Urinary bladder (tissue), 4 donors: ENCODE measurements around the gene SPIN3. TPM values are rescaled to one million over a fixed set of nuclear protein-coding genes. Genes with fewer than 3 reads are reported as not detected.
"Not testable (repeated sequence)": the region's sequence is repeated elsewhere in the genome, so short reads cannot be mapped to it uniquely, and the experiment has no call there.

ENCODE experiments used
- DNase-seq: peaks from one replicate; pipeline ENCODE4 v3.0.0-alpha.2; 2015; ENCODE audit errors: extremely low spot score
- H3K27ac ChIP-seq: one replicate; pipeline ENCODE4 v1.5.1; 2013; ENCODE audit warnings: low read depth, mild to moderate bottlenecking, moderate library complexity
- H3K36me3 ChIP-seq: one replicate; pipeline ENCODE4 v1.6.1; 2013; ENCODE audit warnings: mild to moderate bottlenecking, moderate library complexity; ENCODE audit not compliant: insufficient read depth
- H3K4me1 ChIP-seq: one replicate; pipeline ENCODE4 v1.6.1; 2013; ENCODE audit warnings: mild to moderate bottlenecking, moderate library complexity; ENCODE audit not compliant: insufficient read depth
- H3K4me3 ChIP-seq: one replicate; pipeline ENCODE4 v1.5.1; 2013; ENCODE audit warnings: low read depth, low read length
- WGBS: extraction: QIAGEN DNeasy Blood & Tissue Kit; methylation state at CpG from one replicate; pipeline ENCODE4 v1.1.7; 2013; 5-methylcytosine and 5-hydroxymethylcytosine counted together
- polyA plus RNA-seq: library from polyadenylated mRNA; stranded (reverse); fragments of 200-250 nt; gene quantifications from one replicate; pipeline ENCODE4 v1.2.3, GENCODE V29; 2013
- total RNA-seq: library from RNA; depleted of rRNA; stranded (reverse); fragments of >200 nt; gene quantifications from one replicate; pipeline ENCODE4 v1.2.3, GENCODE V29; 2014
- donor health status: healthy with polysubstance abuse.
- donor health status: healthy.

SPIN3 gene
- total and polyA plus RNA-seq, 2 donors: 11.2 to 21.5 TPM

DNA sequence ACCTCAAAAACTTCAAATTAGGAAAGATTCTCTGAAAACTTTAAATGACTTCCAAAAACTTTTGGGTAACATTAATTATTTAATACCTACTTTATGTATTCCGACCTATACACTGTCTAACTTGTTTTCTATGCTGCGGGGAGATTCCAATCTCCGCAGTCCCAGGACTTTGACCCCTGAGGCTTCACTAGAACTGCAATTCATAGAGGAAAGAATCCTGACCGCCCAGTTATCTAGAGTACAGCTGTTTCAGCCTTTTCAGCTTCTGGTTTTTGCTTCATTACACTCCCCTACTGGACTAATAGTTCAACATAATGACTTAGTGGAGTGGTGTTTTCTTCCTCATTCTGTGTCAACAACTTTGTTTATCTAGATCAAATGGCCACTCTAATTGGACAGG, 50.1 kb downstream of the SPIN3 start:
- not testable (repeated sequence) for H3K27ac ChIP-seq, DNase-seq, H3K4me3 ChIP-seq, H3K4me1 ChIP-seq, H3K36me3 ChIP-seq
- WGBS: 93% methylated on average over 4 of the region's 4 CpGs

DNA sequence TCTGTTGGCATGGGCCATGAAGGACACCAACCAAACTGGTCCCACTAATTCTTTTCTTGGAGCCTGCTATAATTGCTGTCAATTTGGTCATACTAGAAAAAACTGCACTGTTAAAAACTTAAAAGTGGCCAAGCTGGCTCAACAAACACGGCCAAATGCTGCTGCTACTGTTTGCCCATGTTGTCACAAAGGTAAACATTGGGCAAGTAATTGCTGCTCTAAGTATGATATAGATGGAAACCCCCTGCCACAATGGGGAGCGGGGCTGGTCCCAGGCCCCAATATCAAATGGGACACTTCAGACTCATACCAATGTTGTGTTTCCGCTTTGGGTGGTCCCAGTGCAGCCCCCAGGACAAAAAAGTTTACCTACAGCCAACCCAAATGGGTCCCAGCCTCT, 52.1 kb downstream of the SPIN3 start:
- Histone ChIP-seq H3K36me3 (no peaks in the 10 kb centered on the region), H3K4me3 (no peak overlapping the region), H3K27ac (no peak overlapping the region), H3K4me1 (no peaks in the 10 kb centered on the region)
- DNase-seq: no peak
- 83% methylated on average over 3 of the region's 3 CpGs for WGBS

Other genes with a start within 250 kb of the SPIN3 start
- gene SPIN2B, start 126.0 kb upstream of the SPIN3 start, total RNA-seq: 11.9 TPM
- 14.7 TPM for gene SPIN2B, start 126.0 kb upstream of the SPIN3 start, polyA plus RNA-seq
- gene SPIN2A, start 141.9 kb upstream of the SPIN3 start, total RNA-seq: 2.6 TPM
- 0.54 TPM for gene SPIN2A, start 141.9 kb upstream of the SPIN3 start, polyA plus RNA-seq